IPS-11a (cell line): ENCODE data around the gene RUBCN.
"Not testable (repeated sequence)": the region's sequence is repeated elsewhere in the genome, so short reads cannot be mapped to it uniquely, and the experiment has no call there.

Experiments
- H3K4me3 ChIP-seq: one replicate; pipeline ENCODE4 v1.5.1; 2013; ENCODE audit warnings: low read depth, low read length, control low read depth

RUBCN gene

DNA sequence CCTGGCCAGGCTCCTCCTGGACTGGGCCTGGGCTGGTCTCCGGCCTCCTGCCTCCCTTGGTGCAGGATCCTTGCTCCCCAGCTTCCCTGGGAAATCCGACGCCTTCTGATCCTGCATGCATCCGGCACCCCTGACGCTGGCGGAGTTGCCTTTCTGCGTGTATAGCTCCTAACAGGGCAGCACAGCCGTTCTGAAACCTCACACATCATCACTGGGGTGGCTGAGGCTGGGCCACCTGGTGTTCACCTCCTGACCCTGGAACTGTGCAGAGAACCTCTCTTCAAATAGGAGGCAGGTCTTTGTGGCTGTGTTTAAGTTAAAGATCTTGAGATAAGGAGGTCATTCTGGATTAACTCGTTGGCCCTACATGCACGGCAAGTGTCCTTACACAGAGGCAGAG, 77.6 kb downstream of the RUBCN start:
- not testable (repeated sequence) for H3K4me3 ChIP-seq

- not testable (repeated sequence) for H3K4me3 ChIP-seq
Measured at GRCh38 chr3:197658706-197659105, 78.0 kb downstream of the RUBCN start.

DNA sequence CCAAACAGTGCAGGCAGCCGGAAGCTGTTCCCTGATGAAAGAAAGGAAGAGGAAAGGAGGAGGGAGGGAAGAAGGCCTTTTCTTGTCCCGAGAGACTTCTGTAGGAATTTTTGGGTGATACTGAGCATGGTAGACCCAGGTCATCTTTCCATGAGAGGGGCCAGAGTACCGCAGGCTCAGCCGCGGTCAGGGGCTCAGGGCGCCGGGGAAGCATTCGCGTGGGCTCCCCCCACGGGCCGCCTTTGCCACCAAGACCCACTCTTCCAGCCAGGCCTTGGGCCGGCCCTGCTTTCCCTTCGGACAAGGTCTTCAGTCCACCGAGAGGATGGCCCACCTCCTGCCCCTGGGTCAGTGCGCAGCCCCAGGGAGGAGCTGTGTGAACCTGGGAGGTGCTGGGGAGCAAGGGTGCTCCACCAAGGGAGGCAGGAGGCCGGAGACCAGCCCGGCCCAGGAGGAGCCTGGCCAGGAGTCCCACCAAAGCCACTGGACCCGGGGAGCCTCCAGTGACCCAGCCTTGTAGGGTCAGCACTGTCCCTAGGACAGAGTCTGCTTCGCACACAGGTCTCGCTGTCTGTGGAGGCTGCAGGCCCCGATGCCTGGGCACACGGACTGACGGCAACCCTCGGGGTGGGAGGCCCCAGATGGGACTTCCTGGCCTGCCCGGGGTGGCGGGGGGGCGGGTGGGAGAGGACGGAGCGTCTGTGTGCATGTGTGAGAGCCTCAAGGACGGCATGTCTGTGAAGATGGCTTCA, 79.0 kb downstream of the RUBCN start:
- H3K4me3 ChIP-seq: not testable (repeated sequence)

DNA sequence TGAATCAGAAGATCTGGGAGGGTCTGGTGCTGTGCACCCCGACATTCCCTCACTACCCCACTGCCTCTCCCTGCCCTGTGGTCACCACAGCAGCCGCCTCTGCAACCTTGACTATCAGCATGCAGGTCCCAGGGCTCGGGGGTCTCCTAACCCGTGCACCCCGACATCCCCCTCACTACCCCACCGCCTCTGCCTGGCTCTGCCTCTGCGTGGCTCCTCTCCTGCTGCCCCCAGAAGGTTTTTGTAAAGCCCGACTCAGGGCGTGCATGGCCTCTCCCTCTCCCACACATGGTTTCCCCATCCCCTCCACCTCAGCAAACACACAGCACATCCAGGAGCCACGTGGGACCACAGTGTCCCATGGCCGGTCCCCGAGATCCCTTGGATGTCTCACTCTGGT, 79.7 kb downstream of the RUBCN start:
- H3K4me3 ChIP-seq: not testable (repeated sequence)

DNA sequence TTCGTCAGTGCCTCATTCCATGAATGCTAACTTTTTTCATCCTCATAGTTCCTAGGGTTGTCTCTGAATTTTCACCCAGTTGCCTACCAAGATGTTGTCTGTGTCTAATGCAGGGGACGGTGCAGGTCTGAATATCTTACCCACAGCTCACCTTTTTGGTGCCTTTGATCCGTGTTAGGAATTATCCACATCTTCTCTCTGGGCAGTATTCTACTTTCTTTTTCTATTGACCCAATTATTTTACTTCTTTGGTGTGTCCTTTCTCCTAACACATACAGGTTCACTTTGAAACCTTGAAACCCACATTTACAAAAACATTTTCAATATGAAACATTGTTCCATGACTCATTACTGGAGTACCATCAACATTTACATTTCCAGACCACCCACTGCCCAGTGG, 80.6 kb downstream of the RUBCN start:
- not testable (repeated sequence) for H3K4me3 ChIP-seq

DNA sequence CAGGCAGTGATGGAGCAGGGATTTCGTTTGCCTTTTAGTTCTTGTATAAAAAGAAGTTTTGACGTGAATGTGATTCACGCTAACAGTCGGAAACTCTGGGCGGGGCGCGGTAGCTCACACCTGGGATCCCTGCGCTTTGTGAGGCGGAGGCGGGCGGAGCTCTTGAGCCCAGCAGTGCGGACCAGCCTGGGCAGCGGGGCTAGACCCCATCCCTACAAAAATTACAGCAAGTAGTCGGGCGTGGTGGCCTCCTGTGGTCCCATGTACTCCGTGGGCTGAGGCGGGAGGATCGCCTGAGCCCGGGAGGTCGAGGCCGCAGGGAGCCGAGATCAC, 81.7 kb downstream of the RUBCN start:
- not testable (repeated sequence) for H3K4me3 ChIP-seq

- H3K4me3 ChIP-seq: peak overlapping the region; percentile 27
Measured at GRCh38 chr3:197654090-197654997, 82.4 kb downstream of the RUBCN start.

DNA sequence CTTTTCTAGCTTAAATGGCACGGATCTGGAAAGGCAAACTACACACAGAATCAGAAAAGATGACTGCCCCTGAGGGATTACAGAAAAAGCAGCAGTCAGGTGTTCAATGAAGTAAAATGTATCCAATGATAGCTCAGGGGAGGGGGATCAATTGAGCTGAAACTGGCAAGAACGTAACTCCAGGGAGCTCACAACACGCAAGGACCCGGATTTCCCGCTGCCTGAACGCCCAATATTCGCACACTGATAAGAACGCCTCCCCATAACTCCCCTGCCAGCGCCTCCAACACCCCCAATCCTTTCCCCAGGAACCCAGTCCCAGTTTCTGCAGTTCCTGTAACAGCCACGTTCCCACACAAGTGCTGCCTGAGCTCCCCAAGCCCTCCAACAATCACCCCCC, 83.8 kb downstream of the RUBCN start:
- not testable (repeated sequence) for H3K4me3 ChIP-seq

DNA sequence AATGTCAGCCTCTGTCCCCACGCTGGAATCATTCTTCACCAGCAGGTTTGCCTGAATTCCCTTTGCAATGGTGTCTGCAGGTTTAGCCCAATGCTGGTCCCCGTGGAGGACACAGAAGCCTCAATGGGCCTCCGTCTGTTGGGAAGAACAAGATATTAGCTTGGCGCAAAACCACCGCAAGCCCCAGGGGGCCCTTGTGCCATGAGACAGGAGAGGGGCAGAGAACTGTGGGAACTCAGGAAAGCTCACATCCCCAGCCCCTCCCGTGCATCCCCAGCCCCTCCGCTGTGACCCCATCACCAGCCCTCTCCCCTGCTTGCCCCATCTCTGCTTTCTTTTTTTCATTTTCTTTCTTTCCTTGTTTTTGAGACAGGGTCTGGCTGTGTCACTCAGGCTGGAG, 89.1 kb downstream of the RUBCN start:
- H3K4me3 ChIP-seq: not testable (repeated sequence)

GRCh38 chr3:197647191-197647590, 89.5 kb downstream of the RUBCN start:
- not testable (repeated sequence) for H3K4me3 ChIP-seq

- not testable (repeated sequence) for H3K4me3 ChIP-seq
Measured at GRCh38 chr3:197646294-197646693, 90.4 kb downstream of the RUBCN start.

GRCh38 chr3:197637556-197637955, 99.1 kb downstream of the RUBCN start:
- H3K4me3 ChIP-seq: not testable (repeated sequence)

- not testable (repeated sequence) for H3K4me3 ChIP-seq
Measured at GRCh38 chr3:197631989-197632388, 104.7 kb downstream of the RUBCN start.

GRCh38 chr3:197630766-197631165, 105.9 kb downstream of the RUBCN start:
- not testable (repeated sequence) for H3K4me3 ChIP-seq

- not testable (repeated sequence) for H3K4me3 ChIP-seq
Measured at GRCh38 chr3:197629286-197629685, 107.4 kb downstream of the RUBCN start.

- peak overlapping the region; percentile 43 for H3K4me3 ChIP-seq
Measured at GRCh38 chr3:197627772-197628523, 108.8 kb downstream of the RUBCN start.

DNA sequence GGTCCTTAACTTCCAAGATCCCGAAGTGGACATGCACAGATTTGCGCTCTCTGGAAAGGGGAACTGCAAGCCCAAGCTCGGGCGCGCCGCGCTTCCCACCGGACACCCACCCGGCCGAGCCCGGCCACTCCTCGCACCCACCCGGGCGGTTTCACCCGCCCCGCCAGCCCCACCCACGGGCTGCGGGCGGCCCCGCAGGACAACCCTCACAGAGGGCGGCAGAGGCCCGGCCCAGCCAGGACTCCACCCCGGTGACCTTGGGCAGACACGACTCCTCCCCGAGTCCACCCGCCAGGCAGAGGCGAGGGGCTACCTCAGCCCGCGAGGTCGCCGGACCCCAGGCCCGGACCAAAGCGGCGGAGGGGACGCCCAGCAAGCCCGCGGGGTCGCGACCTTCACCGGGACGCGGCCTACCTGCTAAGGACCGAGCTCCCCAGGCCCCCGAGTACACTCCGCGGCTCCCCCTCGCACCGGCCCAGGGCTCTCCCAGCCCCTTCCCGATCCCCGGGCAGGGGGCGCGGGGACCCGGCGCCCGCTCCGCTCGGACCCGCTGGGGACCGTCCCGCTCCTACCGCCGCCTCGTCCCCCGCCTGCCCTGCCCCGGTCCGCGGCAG, 109.4 kb downstream of the RUBCN start:
- H3K4me3 ChIP-seq: peak overlapping the region; percentile 43

GRCh38 chr3:197626404-197627157, 110.1 kb downstream of the RUBCN start:
- peak overlapping the region; percentile 8 for H3K4me3 ChIP-seq

DNA sequence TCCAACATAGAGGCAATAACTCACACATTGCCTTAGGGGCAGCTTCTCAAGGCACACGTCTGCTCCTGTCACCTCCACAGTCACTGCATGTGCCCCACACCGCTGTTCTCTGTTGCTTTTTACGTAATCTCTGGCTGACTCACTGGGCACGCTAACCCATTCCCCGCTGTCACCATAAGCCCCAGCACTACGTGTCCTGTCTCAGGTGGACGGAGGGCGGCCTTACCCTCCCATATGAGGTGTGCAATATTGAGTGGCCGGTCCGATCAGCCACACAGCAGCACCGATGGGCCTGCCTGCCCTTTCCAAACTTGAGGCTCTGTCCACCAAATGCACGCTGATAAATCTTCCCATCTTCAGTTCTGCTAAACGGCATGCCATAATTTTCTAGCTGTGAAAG, 115.2 kb downstream of the RUBCN start:
- not testable (repeated sequence) for H3K4me3 ChIP-seq
